Suprapubic skin (tissue), 4 donors: Measurements from ENCODE around the gene VAV1. TPM values are rescaled to one million over a fixed set of nuclear protein-coding genes. Genes with fewer than 3 reads are reported as not detected.

Experiments
- DNase-seq, 2 donors: peaks; one replicate each; pipeline ENCODE4 v3.0.0-alpha.2; 2019; ENCODE audit warnings: low spot score in 2 of 2
- H3K27ac ChIP-seq: fragments of 200-600 bp; sonication (generic); one replicate; pipeline ENCODE4 v1.5.1; 2019
- H3K27me3 ChIP-seq: fragments of 200-600 bp; sonication (generic); one replicate; pipeline ENCODE4 v1.5.1; 2019
- H3K36me3 ChIP-seq: fragments of 200-600 bp; sonication (generic); one replicate; pipeline ENCODE4 v1.5.1; 2019
- H3K4me1 ChIP-seq: fragments of 200-600 bp; sonication (generic); one replicate; pipeline ENCODE4 v1.5.1; 2019
- H3K4me3 ChIP-seq: fragments of 200-600 bp; sonication (generic); one replicate; pipeline ENCODE4 v1.5.1; 2019; ENCODE audit warnings: mild to moderate bottlenecking
- H3K9me3 ChIP-seq: fragments of 200-600 bp; sonication (generic); one replicate; pipeline ENCODE4 v1.5.1; 2019
- EP300 ChIP-seq: sonication (generic); formaldehyde crosslinking; IDR thresholded peaks from one replicate; pipeline ENCODE4 v1.6.1; 2017; ENCODE audit warnings: antibody characterized with exemption
- POLR2A ChIP-seq, 2 donors: fragments of 450-650 bp; IDR thresholded peaks; one replicate each; pipeline ENCODE4 v1.6.1; 2017; ENCODE audit warnings: antibody characterized with exemption in 2 of 2, mild to moderate bottlenecking in 2 of 2, moderate library complexity in 2 of 2
- POLR2AphosphoS5 ChIP-seq, 3 donors: sonication (generic); formaldehyde crosslinking; IDR thresholded peaks; one replicate each; pipeline ENCODE4 v1.6.1; 2017; ENCODE audit warnings: antibody characterized with exemption in 3 of 3
- WGBS: methylation state at CpG from one replicate; pipeline ENCODE4 v1.1.5; 2018; 5-methylcytosine and 5-hydroxymethylcytosine counted together
- total RNA-seq, 4 donors: library from RNA; depleted of rRNA; stranded (reverse); fragments of >200 nt; gene quantifications; one replicate each; pipeline ENCODE4 v1.1.0, GENCODE V29; 2016
- TF ChIP-seq, protein P1 (sequence below), 2 donors: fragments of 200-600 bp in 1 of 2; fragments of 450-650 bp in 1 of 2; sonication (generic) in 1 of 2; IDR thresholded peaks; one replicate each; pipeline ENCODE4 v1.5.1; 2016 to 2019; ENCODE audit warnings: antibody characterized with exemption in 2 of 2, mild to moderate bottlenecking in 1 of 2, moderate library complexity in 1 of 2

Gene VAV1
- total RNA-seq, 4 donors from 2014 or later, result 1.1 to 3.1 (median 1.2) TPM

GRCh38 chr19:6750062-6750461 lies 22.4 kb upstream of the VAV1 start:
- peaks cover 76% of the 10 kb centered on the region for H3K36me3 ChIP-seq
- no peak overlapping the region for H3K4me3 ChIP-seq
- H3K4me1 ChIP-seq, result peaks cover 34% of the 10 kb centered on the region
- 80% methylated on average over 2 of the region's 20 CpGs for WGBS
- DNase-seq, result peak in 1 of 2 donors; percentile 71
- no peaks in the 10 kb centered on the region for H3K27me3 ChIP-seq
- peak overlapping the region; percentile 15 for H3K27ac ChIP-seq
- no peaks in the 10 kb centered on the region for H3K9me3 ChIP-seq
- no peak for TF ChIP-seq POLR2AphosphoS5 (IDR thresholded peaks at IDR 0.05)
- TF ChIP-seq POLR2A (IDR thresholded peaks at IDR 0.05), result no peak
- no peak for TF ChIP-seq EP300
- TF ChIP-seq, protein P1, sequence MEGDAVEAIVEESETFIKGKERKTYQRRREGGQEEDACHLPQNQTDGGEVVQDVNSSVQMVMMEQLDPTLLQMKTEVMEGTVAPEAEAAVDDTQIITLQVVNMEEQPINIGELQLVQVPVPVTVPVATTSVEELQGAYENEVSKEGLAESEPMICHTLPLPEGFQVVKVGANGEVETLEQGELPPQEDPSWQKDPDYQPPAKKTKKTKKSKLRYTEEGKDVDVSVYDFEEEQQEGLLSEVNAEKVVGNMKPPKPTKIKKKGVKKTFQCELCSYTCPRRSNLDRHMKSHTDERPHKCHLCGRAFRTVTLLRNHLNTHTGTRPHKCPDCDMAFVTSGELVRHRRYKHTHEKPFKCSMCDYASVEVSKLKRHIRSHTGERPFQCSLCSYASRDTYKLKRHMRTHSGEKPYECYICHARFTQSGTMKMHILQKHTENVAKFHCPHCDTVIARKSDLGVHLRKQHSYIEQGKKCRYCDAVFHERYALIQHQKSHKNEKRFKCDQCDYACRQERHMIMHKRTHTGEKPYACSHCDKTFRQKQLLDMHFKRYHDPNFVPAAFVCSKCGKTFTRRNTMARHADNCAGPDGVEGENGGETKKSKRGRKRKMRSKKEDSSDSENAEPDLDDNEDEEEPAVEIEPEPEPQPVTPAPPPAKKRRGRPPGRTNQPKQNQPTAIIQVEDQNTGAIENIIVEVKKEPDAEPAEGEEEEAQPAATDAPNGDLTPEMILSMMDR (IDR thresholded peaks at IDR 0.05), result no peak

DNA sequence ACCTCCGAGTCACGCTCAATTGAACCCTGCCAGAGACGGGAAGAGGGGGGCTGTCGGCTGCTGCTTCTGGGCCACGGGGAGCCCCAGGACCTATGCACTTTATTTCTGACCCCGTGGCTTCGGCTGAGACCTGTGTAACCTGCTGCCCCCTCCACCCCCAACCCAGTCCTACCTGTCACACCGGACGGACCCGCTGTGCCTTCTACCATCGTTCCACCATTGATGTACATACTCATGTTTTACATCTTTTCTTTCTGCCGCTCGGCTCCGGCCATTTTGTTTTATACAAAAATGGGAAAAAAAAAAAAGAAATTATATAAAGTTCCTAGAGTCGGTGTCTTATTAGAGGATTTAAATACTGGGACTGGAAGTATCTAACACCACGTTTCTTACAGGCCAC lies 21.3 kb upstream of the VAV1 start:
- 86% methylated on average over 16 of the region's 16 CpGs for WGBS
- H3K27me3 ChIP-seq, result no peaks in the 10 kb centered on the region
- no peaks in the 10 kb centered on the region for H3K9me3 ChIP-seq
- H3K4me3 ChIP-seq, result no peak overlapping the region
- H3K4me1 ChIP-seq, result peaks cover 26% of the 10 kb centered on the region
- no peak for DNase-seq
- H3K36me3 ChIP-seq, result peaks cover 71% of the 10 kb centered on the region
- TF ChIP-seq POLR2A (IDR thresholded peaks at IDR 0.05), result no peak
- TF ChIP-seq, protein P1 (IDR thresholded peaks at IDR 0.05), result no peak
- TF ChIP-seq EP300, result no peak
- no peak for TF ChIP-seq POLR2AphosphoS5 (IDR thresholded peaks at IDR 0.05)
- H3K27ac ChIP-seq, result no peak overlapping the region

- no peak overlapping the region for H3K27ac ChIP-seq
Measured at GRCh38 chr19:6752256-6753177, 20.0 kb upstream of the VAV1 start.

DNA sequence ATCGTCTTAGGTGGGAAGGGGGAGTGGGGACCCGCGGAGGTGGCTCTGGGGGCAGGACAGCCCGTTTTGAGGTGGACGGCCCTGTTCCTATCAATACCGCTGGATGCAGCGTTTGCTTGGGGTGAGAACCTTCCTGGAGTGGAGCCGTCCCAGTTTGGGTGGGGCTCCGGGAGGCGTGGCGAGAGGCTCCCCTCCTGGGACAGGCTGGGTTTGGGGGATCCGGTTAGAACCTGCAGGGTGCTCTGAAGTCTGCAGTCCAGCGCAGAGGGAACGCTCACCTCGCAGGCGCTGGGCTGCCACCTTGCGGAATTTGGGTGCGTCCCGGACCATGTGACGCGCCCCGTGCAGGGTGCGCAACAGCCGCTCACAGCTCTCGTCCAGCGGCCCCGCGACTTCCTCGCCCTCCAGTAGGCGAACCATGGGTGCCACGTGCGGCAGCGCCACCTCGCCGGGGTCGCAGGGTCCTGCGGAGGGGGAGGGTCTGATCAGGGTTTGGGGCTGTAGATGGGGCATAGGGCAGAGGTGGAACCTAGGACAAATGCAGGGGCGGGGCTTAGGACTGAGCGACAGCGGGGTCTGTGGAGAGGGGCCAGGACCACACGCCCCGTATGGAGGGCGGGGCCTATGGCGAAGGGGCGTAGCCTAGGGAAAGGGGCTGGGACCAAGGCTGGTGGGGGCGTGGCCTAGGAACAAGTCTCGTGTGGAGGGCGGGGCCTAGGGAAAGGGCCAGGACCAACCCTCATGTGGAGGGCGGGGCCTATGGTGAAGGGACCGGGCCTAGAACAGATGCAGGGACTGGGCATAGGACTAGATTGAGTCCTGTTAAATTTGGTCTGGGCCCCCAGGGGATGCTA lies 19.1 kb upstream of the VAV1 start:
- peak overlapping the region; percentile 38 for H3K4me3 ChIP-seq
- peak; percentile 88 to 93 for DNase-seq
- no peaks in the 10 kb centered on the region for H3K27me3 ChIP-seq
- WGBS, result 14% methylated on average over 37 of the region's 50 CpGs
- TF ChIP-seq, protein P1 (IDR thresholded peaks at IDR 0.05), result peak; percentile 9 to 45
- TF ChIP-seq EP300 (no peak), POLR2AphosphoS5 (IDR thresholded peaks at IDR 0.05) (peak in 2 of 3 donors; percentile 18 to 59), POLR2A (IDR thresholded peaks at IDR 0.05) (no peak)
- H3K36me3 ChIP-seq, result peaks cover 53% of the 10 kb centered on the region
- peak overlapping the region; percentile 64 for H3K27ac ChIP-seq
- H3K4me1 ChIP-seq, result peaks cover 26% of the 10 kb centered on the region
- H3K9me3 ChIP-seq, result no peaks in the 10 kb centered on the region

More at GRCh38 chr19:6752256-6753177, 20.0 kb upstream of the VAV1 start:
- no peak for DNase-seq
- Histone ChIP-seq H3K9me3 (no peaks in the 10 kb centered on the region), H3K27me3 (no peaks in the 10 kb centered on the region), H3K4me3 (peak overlapping the region; percentile 38), H3K36me3 (peaks cover 60% of the 10 kb centered on the region), H3K4me1 (peaks cover 26% of the 10 kb centered on the region)
- TF ChIP-seq POLR2AphosphoS5 (IDR thresholded peaks at IDR 0.05) (no peak), EP300 (no peak), POLR2A (IDR thresholded peaks at IDR 0.05) (no peak)
- TF ChIP-seq, protein P1 (IDR thresholded peaks at IDR 0.05), result no peak
- WGBS, result 68% methylated on average over 22 of the region's 50 CpGs
